NCI-H82 (cell line): ENCODE results near the gene GRK5.

Source experiments
- DNase-seq: peaks from one replicate; lab custom pipeline; 2025; lab: John Stamatoyannopoulos, UW

Gene GRK5

GRCh38 chr10:119341459-119342301 lies 134.3 kb downstream of the GRK5 start:
- no peak for DNase-seq

DNA sequence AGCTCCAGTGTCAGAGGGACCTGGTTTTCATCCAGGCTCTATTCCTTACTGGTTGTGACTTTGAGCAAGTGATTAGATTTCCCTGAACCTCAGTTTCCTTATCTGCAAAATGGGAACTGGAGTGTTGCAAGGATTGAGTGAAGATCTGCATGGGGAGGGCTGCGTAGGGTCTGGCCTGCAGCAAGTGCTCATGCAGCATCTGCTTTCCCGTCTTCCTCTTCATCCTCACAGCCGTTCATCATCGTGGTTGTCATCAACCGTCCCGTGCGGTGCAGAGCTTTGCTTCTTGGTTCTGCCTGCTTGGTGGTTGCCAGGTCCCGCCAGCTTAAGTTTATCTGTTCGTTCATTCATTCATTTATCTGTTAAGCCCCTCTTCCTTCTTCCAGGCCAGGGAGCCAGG lies 135.0 kb downstream of the GRK5 start:
- DNase-seq, result peak; percentile 62

GRCh38 chr10:119343011-119343601 lies 135.7 kb downstream of the GRK5 start:
- peak; percentile 16 for DNase-seq

GRCh38 chr10:119344381-119344780 lies 137.0 kb downstream of the GRK5 start:
- DNase-seq, result peak; percentile 88

- peak; percentile 55 for DNase-seq
Measured at GRCh38 chr10:119346095-119346832, 138.9 kb downstream of the GRK5 start.

GRCh38 chr10:119347181-119347974 lies 140.0 kb downstream of the GRK5 start:
- no peak for DNase-seq

DNA sequence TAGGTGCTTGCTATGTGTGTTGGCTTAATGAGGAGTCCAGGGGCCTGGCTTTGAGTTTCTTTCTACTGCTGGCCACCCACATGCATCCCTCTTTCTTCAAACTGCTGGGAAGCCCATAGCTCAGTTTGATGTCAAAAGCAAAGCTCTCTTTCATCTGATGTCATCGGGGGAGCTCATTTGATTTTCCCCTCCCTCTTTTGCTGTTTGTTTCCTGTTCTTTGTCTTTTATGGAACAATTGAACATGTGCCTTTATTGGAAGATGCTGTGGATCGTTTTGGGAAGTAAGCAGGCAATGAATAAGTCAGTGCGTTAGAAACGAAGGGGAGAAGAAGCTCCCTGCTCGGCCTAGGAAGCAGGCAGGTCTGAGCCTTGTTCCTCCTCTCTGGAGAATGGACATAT lies 140.7 kb downstream of the GRK5 start:
- DNase-seq, result no peak

GRCh38 chr10:119348516-119349240 lies 141.3 kb downstream of the GRK5 start:
- DNase-seq, result no peak

DNA sequence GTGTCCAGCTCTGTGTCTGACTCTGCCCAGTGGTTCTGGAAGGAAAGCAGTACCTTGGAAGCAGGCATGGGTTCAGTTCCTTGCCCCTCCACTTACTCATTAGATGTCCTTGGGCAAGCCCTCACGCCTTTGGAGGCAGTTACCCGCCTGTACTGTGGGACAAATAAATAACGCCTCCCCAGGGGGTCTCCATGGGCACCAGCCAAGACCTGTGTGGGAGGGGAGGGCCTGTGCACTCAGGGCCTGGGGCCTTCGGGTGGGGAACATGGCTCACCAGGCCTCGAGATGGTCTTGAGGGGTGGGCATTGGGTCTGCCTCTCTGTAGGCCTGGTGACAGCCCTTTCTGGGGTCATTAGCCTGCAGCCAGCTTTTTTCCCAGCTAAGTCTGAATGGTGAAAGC lies 142.0 kb downstream of the GRK5 start:
- no peak for DNase-seq

DNA sequence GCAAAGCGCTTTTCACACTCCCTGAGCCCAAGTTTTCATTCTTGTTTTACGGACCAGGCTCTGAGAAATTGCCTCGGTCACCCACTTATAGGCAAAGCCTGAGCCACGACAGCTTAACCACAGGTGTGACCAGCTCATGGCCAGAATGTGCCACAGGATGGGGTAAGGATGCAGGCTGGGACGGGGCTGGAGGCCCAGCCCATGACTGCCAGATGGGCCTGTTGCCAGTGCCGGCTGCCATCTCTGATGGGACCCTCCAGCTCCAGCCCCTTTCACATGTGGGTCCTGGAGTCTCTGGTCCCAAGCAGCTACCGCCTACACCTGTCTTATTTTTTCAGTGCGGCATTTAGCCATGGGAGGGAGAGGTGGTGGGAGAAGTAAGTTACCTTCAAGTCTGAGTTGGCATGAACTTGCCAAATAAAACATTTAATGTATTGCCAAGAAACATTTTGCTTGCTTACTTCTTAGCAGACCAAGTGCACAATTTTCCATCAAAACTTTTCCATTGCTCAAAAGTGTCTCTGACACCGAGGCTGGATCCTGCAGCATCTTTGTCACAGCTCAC lies 142.6 kb downstream of the GRK5 start:
- DNase-seq, result no peak

- no peak for DNase-seq
Measured at GRCh38 chr10:119350502-119351097, 143.2 kb downstream of the GRK5 start.

DNA sequence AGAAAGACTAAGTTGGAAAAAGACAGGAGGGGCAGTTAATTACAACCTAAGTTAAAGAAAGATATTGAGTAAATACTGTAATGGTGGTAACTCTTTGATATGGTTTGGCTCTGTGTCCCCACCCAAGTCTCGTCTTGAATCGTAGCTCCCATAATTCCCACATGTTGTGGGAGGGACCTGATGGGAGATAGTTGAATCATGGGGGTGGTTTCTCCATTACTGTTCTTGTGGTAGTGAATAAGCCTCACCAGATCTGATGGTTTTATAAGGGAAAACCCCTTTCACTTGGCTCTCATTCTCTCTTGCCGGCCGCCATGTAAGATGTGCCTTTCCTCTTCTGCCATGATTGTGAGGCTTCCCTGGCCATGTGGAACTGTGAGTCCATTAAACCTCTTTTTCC lies 143.8 kb downstream of the GRK5 start:
- DNase-seq, result no peak

- DNase-seq, result peak; percentile 4
Measured at GRCh38 chr10:119352042-119352441, 144.7 kb downstream of the GRK5 start.

DNA sequence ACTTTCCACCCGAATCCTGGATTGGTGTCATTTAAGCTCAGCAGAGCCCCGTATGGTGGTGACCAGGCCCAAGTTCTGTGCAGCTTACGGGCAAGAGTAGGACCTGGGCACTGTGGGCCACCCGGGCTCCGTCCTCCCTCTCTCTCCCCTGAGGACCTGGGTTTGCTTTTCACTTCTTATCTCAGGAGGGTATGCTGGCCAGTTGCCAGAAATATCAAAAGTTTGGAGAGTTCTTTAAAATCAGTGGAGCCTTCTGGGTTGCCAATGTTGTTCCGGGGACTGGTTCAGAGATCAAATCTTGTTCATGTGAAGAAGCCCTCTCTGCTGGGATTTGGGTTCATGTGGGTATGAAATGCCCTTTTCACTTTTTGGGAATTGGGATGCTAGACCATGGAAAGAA lies 145.4 kb downstream of the GRK5 start:
- DNase-seq, result no peak

GRCh38 chr10:119353421-119353820 lies 146.1 kb downstream of the GRK5 start:
- DNase-seq, result no peak

- DNase-seq, result peak; percentile 22
Measured at GRCh38 chr10:119355930-119356329, 148.6 kb downstream of the GRK5 start.

GRCh38 chr10:119357412-119358151 lies 150.2 kb downstream of the GRK5 start:
- DNase-seq, result no peak

DNA sequence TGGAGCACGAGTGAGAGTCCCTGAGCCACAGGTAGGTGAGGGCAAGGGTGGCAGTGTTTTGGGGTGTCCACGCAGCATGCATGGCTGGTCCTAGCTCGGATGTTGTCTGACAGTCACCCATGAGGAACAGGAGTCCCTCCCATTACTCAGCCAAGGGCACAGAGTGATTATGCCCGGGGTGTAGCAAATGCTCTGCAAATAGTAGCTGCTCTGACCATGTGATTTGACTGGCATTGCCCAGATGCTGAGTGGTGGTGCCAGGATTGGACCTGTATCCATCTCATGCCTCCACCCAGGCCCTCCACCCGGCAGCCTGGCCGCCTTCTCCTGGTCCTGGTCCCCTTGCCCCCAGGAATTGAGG lies 150.8 kb downstream of the GRK5 start:
- no peak for DNase-seq

GRCh38 chr10:119358567-119358966 lies 151.2 kb downstream of the GRK5 start:
- DNase-seq, result no peak

- no peak for DNase-seq
Measured at GRCh38 chr10:119359025-119359424, 151.7 kb downstream of the GRK5 start.
